DMS114 treated with DMSO at 0.1 percent for 48 hours (cell line): ENCODE data around the gene AP1B1.

ENCODE experiments used
- DNase-seq: peaks from one replicate; lab custom pipeline; 2025; ENCODE audit not compliant: unreplicated experiment; lab: John Stamatoyannopoulos, UW

Gene AP1B1

DNA sequence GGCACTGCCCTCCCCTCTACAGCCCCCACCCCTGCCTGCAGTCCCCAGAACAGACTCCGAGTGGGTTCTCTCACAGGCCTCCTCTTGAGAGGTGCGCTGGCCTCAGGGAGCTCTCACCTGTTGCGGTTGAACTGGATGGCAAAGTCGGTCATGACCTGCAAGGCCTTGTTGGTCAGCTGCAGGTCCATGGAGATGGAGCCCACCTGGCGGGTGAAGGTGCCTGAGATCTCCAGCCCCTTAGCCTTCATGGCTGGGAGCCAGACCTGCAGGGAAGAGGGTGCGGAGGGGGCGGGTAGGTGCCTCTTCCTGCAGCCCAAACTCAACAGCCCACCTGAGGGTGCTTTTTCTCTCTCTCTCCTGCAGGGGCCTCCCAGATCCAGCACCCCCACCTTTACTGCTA lies 54.2 kb downstream of the AP1B1 start:
- DNase-seq: no peak

DNA sequence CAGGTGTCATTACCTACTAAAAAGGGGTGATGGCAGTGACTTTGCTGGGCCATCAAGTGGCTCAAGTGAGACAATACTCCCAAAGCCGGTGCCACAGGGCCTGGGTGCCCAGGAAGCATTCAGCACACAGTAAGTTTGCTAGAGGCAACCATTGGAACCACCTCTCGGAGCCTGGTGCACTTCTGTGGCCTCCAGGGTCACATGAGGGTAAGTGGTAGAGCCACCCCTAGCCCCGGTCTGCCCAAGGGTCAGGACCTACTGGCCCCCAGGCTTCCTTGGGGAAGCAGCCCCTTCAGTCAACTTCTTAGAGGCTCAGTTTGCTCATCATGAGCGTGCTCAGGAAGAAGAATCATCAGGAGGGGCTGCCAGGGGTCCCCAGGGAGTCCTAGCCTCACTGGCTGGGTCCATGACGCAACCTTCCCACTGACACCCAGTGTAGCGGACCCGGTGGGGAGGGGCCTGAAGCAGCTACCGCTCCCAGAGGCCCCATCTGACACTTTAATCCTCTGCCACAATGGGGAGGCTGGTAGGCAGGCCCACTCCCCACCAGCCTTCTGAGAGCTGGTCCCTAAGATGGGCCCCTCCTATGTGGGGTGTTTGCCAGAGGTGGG lies 55.4 kb downstream of the AP1B1 start:
- DNase-seq: no peak

DNA sequence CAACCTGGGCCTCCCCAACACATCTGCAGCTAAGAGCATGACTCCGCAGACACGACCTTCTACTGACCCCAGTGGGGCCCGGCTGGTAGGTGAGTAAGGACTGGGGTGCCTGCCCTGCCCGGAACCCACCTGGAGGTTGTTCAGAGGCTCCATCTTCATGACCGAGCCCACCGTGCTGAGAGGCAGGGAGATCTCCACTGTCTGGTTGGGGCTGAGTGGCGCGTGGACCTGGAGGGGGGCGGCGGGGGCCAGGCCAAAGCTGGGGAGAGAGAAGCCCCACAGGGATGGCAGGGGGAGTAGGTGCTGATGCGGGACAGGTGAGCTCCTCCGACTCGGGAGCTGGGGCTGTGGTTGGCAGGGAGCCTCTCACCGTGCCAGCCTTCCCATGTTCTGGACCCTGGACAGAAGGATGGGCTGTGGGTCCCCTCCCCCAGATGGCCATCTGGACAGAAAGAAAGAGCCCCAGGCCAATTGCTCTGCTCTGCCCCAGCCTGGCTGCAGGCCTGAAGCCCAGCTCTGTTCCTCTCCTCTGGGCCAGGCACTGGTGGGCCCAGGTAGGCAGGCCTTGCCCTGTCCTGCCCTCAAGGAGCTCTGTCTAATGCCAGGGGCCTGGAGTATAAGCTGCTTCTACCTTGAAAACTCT lies 56.6 kb downstream of the AP1B1 start:
- DNase-seq: no peak

DNA sequence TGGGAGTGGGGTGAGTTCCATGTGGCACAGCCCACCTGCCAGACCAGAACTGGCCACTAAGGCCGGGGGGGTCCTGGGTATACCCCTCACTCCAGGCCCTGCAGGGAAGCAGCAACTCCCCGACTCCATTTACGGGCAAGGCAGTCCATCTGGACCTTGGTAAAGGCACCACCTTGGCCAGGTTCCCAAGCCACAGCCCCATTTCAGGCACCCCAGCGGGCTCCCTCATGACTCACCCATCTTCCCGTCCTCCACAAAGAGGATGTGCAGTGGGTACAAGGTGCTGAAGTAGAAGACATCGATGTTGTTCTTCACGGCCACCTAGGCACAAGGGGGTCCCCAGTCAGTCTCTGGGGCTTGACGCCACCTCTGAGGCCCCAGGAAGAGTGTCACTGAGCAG lies 57.2 kb downstream of the AP1B1 start:
- no peak for DNase-seq

DNA sequence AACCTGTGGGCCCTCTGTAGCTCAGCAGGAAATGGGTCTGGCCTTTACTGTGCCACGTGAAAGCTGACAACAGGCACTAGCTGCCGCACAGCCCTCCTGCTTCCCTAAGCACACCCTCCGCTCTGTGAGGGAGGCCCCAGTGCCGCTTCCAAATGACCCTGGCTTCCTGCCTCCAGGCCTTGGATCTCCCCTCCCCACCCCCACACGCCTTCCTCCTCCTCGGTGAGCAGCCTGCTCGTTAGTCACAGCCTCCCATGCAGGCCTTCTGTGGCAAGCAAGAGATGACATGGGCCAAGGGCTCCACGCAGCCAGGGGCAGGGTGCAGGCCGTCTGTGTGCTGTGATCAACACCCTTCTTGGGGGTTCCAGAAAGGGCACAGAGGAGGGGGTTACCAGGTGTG lies 57.6 kb downstream of the AP1B1 start:
- DNase-seq: peak; percentile 92

DNA sequence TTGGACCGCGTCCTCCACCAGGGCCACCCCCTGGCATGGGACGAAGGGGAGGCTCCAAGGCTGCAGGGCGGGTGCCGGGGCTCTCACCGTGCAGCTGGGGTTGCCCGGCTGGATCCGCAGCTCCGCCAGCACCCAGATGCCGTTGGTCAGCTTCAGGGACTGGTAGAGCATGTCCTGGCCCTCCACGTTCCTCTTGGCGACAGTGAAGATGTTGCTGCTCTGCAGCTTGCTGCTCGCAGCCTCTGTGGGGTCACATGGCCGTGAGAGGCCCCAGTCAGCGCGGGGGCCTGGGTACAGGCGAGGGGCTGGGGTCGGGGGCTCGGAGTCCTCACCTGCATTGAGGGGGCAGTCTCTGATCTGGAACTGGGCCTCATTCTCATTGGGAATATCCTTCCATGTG lies 58.1 kb downstream of the AP1B1 start:
- DNase-seq: no peak

DNA sequence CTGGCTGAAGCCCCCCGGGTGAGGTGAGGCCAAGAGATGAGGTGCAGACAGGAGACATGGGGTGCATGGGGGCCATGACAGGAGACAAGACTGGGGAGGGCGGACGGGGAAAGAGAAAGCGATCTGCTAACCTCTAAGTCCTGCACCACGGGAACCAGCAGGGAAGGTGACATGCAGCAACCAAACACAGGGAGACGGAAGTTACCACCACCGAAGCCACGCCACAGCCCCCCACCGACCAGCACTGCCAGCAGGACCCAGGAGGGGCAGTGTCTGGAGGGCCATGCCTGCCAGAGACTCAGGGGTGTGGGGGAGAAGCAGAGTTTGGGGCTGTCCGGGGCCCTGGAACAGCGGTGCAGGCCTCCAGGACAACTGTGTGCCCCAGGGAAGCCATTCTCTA lies 58.8 kb downstream of the AP1B1 start:
- DNase-seq: no peak

DNA sequence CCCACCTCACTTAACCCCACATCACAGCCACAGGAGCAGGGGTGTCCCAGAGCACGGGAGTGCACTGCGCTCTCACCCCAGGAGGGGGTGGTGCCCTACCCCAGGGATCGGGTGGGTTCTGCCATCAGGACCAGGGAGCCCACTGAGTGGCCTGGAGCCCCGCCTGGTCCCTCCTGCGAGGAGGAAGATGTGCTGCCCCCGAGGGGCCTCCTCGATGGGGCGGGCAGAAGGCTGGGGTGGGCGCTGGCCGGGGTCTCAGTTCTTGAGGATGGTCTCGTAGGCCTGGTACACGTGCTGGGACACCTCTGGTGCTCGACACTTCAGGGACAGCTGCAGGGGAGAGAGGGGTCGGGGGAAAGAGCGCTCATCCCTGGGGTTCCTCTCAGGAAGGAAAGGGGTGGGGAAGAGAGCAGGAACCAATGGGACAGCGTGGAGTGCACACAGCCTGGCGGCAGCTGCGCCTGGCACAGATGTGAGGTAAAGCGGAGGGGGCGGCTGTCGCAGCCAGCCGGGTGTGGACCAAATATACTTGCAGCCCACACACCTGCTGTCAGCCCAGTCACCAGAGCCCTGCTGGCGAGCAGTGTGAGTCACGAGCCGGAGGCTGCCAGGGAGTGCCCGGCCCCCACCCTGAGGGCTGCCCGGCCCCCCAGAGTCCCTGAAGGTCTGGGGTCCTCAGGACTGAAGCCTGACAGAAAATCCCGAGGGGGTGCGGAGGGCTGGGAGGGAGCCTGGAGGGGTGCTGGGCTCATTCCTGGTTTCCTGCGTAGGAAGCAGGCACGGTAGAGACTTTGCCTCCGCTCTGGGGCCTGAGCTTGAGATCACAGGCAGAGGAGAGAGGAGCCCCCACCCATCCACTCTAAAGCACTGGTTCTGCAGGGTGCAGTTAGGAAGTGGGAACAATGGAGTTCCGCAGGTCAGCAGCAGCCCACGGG lies 59.5 kb downstream of the AP1B1 start:
- no peak for DNase-seq

DNA sequence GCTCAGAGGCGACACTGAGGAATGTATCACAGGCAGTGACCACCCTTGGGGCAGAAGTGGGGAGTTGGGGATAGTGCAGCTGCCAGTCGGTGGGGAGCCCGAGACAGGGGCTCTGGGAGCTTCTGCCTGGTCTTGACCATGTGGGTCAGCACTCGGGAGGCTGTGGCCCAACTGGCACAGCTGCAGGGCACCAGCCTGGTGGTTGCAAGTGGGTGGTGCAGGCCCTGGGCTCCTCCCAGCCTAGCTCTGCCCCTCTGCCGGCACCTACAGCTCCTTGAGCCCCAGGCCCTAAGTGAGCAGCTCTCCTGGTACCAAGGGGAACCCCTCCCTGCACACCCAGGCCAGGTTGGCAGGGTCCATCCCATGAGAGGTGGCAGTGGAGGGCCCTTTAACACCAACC lies 60.3 kb downstream of the AP1B1 start:
- DNase-seq: no peak

DNA sequence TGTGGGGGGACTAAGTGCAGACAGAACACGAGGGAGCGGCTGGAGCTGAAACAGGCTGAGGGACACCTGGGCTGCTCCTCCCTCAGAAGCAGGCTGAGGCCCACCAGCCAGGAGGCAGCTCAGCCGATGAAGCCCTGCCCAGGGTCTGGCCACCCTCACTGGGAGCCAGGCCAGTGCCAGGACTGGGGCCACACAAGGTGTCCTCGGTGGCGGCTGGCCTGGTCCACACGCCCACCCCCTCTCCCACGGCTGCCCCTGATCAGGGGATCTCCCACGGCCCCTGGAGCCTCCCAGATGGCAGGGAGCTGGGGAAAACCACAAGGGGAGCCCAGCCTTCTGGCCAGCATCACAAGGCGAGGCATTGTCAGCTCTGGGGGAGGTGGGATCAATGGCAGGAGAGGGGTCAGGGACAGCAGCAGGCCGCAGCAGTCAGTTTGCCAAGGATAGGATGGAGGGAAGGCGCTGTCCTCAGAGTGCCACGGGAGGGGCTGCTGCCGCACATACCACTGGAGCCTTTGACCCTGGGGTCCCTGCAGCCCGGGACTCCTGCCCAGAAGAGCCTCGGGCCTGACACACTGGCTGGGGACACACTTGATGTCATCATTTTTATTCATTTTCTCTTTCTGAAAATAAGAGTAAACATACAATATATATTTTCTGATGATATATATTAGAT lies 61.1 kb downstream of the AP1B1 start:
- no peak for DNase-seq

DNA sequence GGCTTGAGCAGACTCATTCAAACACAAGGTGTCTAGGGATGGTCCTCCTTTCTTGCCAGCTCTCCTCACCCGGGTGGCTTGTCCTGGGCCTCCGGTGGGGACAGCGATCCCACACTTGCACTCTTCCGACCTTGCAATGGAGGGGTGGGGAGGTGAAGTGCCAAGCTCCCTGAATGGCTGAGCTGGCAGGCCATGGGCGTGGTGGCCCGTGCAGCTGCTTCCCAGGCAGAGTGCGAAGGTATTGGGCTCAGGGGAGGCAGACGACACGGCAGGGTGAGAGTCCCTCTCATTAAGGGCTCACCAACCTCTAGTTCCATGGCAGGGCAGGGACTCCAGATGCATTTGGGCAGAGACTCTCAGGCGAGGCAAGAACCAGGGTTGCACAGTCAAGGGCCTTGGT lies 61.9 kb downstream of the AP1B1 start:
- no peak for DNase-seq

DNA sequence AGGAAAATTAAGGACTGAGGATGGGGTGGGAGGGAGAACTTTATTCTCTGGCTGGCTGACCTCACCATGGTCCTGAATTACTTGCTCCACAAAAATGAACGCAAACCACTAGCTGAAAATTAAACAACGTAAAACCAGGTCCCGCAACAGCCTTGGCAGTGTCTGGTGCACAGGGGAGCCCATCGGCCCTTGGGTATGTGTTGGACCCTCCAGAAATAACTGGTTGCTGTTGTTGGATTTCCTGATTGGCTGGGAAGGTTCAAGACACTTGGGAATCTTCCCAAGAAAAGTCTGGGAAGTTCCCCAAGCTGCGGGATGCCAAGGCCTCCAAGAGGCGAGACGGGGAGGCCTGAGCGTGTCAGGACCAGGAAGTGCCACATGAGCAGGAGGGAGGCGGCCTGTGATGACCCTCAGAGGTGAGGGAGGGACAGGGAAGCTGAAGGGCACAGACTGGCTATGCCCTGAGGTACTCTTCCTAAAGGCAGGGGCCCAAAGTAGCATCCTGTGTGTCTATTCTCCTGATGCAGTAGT lies 62.5 kb downstream of the AP1B1 start:
- DNase-seq: no peak

DNA sequence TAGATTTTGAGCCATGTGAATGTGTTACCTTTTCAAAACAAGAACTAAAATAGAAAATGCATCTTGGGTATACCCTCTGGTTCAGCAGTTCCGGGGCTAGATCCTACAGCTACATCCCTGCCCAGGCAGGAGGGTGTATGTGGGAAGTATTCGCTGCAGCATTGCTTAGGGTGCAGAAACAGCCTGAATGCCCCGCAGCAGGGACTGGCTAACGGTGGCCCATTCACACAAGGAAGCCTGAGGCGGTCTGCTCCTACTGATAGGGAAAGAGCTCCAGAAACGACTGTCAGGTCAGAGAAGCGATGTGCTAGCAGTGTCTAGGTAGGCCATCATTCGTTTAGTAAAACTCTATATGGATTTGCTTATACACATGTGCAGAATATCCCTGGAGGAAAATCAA lies 63.0 kb downstream of the AP1B1 start:
- no peak for DNase-seq

DNA sequence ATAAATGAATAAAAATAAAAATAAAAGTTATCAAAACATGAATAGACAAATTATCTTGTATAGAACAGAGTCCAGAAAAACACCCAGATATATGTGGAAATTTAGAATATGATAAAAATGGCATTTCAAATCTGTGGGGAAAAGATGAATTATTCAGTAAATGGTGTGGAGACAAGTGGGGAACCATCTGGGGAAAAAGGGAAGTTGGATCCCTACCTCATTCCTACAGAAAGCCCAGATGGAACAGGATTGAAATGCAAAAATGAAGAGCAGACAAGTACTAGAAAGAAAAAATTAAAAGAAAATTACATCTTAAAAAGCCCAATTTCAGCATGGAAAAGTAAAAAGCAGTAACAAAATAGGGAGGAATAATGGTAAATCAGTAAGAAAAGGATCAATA lies 64.7 kb downstream of the AP1B1 start:
- DNase-seq: no peak

DNA sequence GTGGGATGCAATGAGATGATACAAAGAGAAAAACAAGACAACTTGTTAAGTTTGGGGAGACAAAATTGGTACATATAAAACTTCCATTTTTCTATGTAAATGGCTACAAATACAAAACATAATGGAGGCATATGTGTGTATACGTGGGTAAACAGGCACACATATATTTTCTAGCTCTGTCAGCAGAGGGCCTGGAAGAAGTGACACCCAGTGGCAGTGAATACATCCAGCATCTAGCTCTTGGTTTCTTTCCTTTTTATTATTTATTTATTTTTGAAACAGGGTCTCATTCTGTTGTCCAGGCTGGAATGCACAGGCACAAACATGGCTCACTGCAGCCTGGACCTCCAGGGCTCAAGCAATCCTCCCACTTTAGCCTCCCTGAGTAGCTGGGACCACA lies 67.8 kb downstream of the AP1B1 start:
- peak; percentile 16 for DNase-seq

DNA sequence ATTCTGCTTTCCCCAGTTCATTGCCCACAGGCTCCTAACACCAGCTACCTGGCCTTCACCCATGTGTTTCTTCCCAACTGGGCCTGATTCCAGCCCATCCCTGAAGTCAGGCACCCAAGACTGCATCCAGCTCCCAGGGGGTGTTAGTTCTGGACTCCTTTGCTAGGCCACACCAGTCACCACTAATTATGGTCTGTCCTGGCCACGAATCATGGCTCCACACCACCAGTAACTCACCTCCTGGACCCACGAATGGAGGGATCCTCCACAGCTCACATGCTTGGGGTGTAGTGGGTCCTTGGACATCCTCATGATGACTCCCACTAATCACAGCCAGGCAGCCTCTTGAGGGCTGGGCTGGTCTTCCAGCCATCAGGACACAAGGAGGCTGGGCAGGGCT lies 69.3 kb downstream of the AP1B1 start:
- no peak for DNase-seq

DNA sequence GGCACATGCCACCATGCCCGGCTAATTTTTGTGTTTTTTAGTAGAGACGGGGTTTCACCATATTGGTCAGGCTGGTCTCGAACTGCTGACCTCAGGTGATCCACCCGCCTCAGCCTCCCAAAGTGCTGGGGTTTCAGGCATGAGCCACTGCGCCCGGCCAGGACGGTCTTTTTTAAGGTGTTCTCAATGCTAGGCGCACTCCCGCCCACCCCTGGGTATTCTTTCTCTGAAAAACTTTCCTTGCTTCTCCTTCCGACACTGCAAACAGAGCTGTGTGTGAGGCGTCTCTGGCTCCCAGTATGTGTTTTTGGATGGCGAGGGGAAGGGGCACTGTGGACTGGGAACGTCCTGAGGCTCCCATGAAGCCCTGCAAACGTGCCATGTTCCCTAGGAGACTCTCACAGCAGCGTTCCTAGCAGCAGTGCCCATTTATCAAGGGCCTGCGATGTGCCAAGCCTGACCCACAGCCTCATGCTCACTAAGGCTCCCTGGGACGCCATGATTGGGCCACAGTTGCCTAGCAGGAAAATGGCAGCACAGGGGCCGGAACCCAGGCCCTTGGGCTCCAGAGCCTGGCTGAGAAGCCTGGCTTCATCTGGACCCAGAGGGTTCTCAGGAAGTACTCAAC lies 70.4 kb downstream of the AP1B1 start:
- no peak for DNase-seq

DNA sequence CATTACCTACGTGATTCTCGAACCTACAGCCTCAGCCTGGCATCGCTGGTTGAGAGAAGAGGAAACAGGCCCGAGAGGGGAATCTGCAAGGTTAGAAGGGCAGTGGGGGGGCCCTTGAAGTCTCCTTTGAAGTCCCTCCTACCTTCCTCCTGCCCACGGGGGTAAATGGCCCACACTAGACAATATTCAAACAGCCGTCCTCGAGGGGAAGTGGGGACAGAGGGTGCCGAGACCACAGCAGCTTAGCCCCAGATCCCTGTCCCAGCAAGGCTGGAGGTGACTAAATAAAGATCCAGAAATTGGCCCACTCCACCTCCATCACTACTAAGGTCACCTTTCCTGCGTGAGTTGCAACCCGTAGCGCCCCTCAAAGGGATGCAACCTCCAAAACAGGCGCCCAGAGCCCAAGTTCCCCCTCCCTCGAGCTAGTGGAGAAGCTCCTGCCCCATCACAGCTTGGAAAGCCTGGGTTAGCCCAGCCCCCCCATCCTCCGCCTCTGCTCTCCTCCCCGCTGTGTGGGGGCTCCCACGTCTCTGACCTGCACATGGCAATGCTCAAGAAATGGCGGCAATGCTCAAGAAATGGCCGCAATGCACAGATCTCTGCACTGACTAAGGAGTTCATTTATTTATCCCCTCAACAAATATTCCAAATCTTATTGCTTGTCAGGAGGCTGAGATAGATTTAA lies 72.1 kb downstream of the AP1B1 start:
- no peak for DNase-seq

DNA sequence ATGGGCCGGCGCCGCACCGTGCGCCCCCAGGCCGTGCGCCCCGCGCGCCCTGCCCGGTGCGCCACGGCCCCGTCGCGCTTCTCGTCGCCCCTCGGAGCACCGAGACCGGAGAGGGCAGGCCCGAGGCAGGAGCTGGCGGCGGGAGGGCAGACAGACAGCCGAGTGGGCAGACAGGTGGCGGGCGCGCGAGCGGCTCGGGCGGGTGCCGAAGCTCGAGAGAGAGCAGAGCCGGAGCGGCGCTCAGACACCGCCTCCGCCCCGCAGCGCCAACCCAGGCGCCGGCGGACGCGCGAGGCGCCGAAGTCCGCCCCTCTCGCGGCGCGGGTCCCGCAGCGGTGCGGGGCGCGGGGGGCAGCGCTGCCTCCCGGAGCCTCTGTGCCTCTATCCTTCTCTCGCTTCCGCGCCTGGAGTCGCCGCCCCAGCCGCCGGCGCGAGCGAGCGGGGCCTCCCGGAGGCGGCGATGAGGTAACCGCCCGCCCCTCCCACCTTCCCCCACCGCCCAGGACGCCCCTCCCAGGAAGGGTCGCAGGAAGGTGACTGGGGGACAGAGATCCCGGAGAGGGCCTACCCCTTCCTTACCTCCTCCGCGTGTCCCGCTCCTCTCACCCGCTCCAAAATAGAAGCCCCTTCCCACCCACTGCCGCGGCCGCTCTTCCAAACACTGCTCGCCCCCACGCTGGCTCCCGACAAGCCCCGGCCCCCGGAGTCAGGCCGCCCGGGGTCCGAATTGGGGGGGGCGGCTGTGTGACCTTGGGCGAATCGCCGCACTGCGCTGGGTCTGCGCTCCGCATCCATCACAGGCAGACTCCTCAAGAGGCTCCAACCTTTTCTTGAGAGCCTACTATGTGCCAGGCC lies 72.9 kb downstream of the AP1B1 start, which contains the start of gene RASL10A:
Gene RASL10A, minus strand, starts transcription at position 412 of the 855 bp plus-strand sequence. CDS start 451 bp downstream, outside the sequence.
- no peak for DNase-seq
